Measurements from ENCODE around the gene TRIM17. TPM values are rescaled to one million over a fixed set of nuclear protein-coding genes. Genes with fewer than 3 reads are reported as not detected.

TRIM17 gene
- total and polyA plus RNA-seq, 9 of the 15 experiments (the other 6 are each of a cell fraction or from before 2014, with no cell fraction given), result not detected

DNA sequence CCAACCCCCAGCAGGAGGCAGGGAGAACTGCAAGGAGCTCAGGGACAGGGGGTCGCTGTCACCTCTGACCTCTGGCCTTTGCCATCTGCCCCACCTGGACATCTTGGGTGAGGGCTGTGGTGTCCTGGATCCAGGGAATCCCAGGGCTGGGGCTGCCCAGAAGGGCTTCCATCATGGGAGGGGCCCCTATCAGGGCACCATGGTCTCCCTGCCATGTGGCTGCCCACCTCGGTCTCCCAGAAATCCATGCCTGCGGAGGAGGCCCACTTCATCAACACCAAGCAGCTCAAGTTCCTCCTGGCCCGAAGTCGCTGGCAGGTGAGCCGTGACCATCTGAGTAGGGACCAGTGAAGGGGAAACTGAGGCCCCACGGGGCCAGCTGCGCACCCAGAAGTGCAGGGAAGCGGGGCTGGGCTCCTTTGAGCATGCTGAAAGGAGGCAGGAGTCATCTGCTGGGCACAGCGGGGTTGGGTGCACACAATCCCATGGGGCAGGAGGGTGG is 46.2 kb downstream of the TRIM17 start (continued):
- TF ChIP-seq ZNF592 (IDR thresholded peaks at IDR 0.05) (peak; percentile 31), ARID3A (IDR thresholded peaks at IDR 0.05; ENCODE audit: borderline replicate concordance, low read depth, low read length) (no peak), TFAM (CRISPR knock-in tag; conservative IDR thresholded peaks at IDR 0.05) (no peak)
- TF ChIP-seq, protein P1, sequence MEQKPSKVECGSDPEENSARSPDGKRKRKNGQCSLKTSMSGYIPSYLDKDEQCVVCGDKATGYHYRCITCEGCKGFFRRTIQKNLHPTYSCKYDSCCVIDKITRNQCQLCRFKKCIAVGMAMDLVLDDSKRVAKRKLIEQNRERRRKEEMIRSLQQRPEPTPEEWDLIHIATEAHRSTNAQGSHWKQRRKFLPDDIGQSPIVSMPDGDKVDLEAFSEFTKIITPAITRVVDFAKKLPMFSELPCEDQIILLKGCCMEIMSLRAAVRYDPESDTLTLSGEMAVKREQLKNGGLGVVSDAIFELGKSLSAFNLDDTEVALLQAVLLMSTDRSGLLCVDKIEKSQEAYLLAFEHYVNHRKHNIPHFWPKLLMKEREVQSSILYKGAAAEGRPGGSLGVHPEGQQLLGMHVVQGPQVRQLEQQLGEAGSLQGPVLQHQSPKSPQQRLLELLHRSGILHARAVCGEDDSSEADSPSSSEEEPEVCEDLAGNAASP (IDR thresholded peaks at IDR 0.05), result no peak

All from K562 (cell line).